HG03045 (cell line): ENCODE results near the gene MPC1L.
A peak's percentile ranks its signal among the peaks of the same experiment; 100 is the strongest.
"Not testable (repeated sequence)": the region's sequence is repeated elsewhere in the genome, so short reads cannot be mapped to it uniquely, and the experiment has no call there.

ENCODE experiments used
- ATAC-seq: cut with Tn5 transposase; IDR thresholded peaks from one replicate; pipeline ENCODE4 v1.9.1; 2021; ENCODE audit warnings: mild to moderate bottlenecking, moderate library complexity; ENCODE audit not compliant: unreplicated experiment

Gene MPC1L

GRCh38 chrX:40623139-40623536 is at the start of gene MPC1L:
MPC1L (plus strand) TSS chrX:40623428; CDS start chrX:40623566, 138 bp downstream.
- ATAC-seq, result no peak

- no peak for ATAC-seq
Measured at GRCh38 chrX:40573763-40574162, 49.5 kb upstream of the MPC1L start.

- not testable (repeated sequence) for ATAC-seq
Measured at GRCh38 chrX:40575411-40575810, 47.8 kb upstream of the MPC1L start.

GRCh38 chrX:40576291-40576690 is 46.9 kb upstream of the MPC1L start:
- no peak for ATAC-seq

- no peak for ATAC-seq
Measured at GRCh38 chrX:40578039-40578695, 45.1 kb upstream of the MPC1L start.

- ATAC-seq, result no peak
Measured at GRCh38 chrX:40579141-40579540, 44.1 kb upstream of the MPC1L start.

GRCh38 chrX:40579900-40580536 is 43.2 kb upstream of the MPC1L start:
- peak; percentile 41 for ATAC-seq

- peak; percentile 97 for ATAC-seq
Measured at GRCh38 chrX:40580537-40581335, 42.5 kb upstream of the MPC1L start, which contains the start of gene ATP6AP2. ATP6AP2 (plus strand) TSS chrX:40580970; CDS start chrX:40581066, 96 bp downstream.

GRCh38 chrX:40581336-40581920 is 41.8 kb upstream of the MPC1L start:
- no peak for ATAC-seq

- not testable (repeated sequence) for ATAC-seq
Measured at GRCh38 chrX:40582178-40582577, 41.0 kb upstream of the MPC1L start.

- no peak for ATAC-seq
Measured at GRCh38 chrX:40582811-40583210, 40.4 kb upstream of the MPC1L start.

GRCh38 chrX:40587623-40588022 is 35.6 kb upstream of the MPC1L start:
- not testable (repeated sequence) for ATAC-seq

- not testable (repeated sequence) for ATAC-seq
Measured at GRCh38 chrX:40589616-40590321, 33.5 kb upstream of the MPC1L start.

GRCh38 chrX:40603446-40603845 is 19.8 kb upstream of the MPC1L start:
- ATAC-seq, result no peak

- ATAC-seq, result no peak
Measured at GRCh38 chrX:40607381-40607780, 15.8 kb upstream of the MPC1L start.

- no peak for ATAC-seq
Measured at GRCh38 chrX:40612511-40612910, 10.7 kb upstream of the MPC1L start.

- ATAC-seq, result no peak
Measured at GRCh38 chrX:40615976-40616375, 7.3 kb upstream of the MPC1L start.

- no peak for ATAC-seq
Measured at GRCh38 chrX:40617566-40617965, 5.7 kb upstream of the MPC1L start.

GRCh38 chrX:40622479-40623138 is 619 bp upstream of the MPC1L start:
- no peak for ATAC-seq

GRCh38 chrX:40623665-40624064 is 437 bp downstream of the MPC1L start:
- no peak for ATAC-seq
